ENCODE data around the gene DNAL4.
A peak's percentile ranks its signal among the peaks of the same experiment; 100 is the strongest.

Gene DNAL4

GRCh38 chr22:38767313-38767712, 26.6 kb downstream of the DNAL4 start:
- no peak for TF ChIP-seq CTCF (IDR thresholded peaks at IDR 0.05; ENCODE audit: low read depth, low read length)
- no peak for DNase-seq (ENCODE audit: extremely low read depth, low read depth)

- TF ChIP-seq CTCF (IDR thresholded peaks at IDR 0.05; ENCODE audit: low read depth, low read length): peak; percentile 83
Observed at GRCh38 chr22:38766076-38766777, 27.7 kb downstream of the DNAL4 start.

GRCh38 chr22:38762551-38762983, 31.4 kb downstream of the DNAL4 start:
- DNase-seq (ENCODE audit: extremely low read depth, low read depth): no peak
- no peak for TF ChIP-seq CTCF (IDR thresholded peaks at IDR 0.05; ENCODE audit: low read depth, low read length)

More at GRCh38 chr22:38766076-38766777, 27.7 kb downstream of the DNAL4 start:
- no peak for DNase-seq (ENCODE audit: extremely low read depth, low read depth)

GRCh38 chr22:38761202-38762162, 32.5 kb downstream of the DNAL4 start:
- TF ChIP-seq CTCF (IDR thresholded peaks at IDR 0.05; ENCODE audit: low read depth, low read length): no peak
- no peak for DNase-seq (ENCODE audit: extremely low read depth, low read depth)

- TF ChIP-seq CTCF (IDR thresholded peaks at IDR 0.05; ENCODE audit: low read depth, low read length): no peak
- DNase-seq (ENCODE audit: extremely low read depth, low read depth): no peak
Observed at GRCh38 chr22:38760477-38761201, 33.3 kb downstream of the DNAL4 start.

- TF ChIP-seq CTCF (IDR thresholded peaks at IDR 0.05; ENCODE audit: low read depth, low read length): no peak
- no peak for DNase-seq (ENCODE audit: extremely low read depth, low read depth)
Observed at GRCh38 chr22:38759005-38759404, 34.9 kb downstream of the DNAL4 start.
